ENCODE data around the gene TIE1. TPM values are rescaled to one million over a fixed set of nuclear protein-coding genes. Genes with fewer than 3 reads are reported as not detected.

Gene TIE1
- polyA plus RNA-seq, 3 donors: 0.16 TPM; not detected in 2

DNA sequence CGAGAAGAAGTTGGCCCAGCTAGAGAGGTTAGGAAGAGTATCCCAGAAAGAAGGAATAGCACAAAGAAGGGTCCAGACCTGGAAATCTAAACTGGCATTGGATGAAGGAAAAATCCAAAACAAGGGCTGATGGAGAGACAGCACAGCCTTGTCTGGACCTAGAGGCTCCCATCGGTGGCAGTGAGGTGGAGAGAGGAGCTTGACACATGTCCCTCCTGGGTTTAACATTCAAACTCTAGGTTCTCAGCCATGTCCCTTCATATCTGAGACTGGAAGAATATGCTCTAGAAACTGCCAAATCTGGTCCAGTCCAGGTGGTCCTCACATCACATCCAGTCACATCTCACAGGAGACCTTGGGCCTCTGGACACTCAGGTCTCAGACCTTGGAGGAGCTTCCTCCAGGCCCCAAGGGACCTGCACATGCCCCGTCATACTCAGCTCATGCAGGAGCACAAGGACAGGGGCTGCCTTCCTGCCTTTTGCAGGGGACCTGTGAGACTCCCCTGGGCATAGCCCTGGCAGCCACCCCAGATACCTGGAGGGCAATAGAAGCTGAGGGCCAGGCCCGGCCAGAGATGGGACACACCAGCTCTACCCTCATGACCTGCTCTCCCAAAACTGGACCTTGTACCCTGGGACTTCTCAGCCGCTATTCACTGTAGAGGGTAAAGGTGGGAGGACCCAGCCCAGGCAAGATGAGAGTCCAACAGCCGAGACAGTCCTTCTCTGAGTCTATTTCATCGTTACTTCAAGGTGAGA is 23.5 kb upstream of the TIE1 start:
- Histone ChIP-seq H3K27me3 (ENCODE audit: control insufficient read depth in 2 of 2, insufficient read depth in 2 of 2, low read length in 2 of 2) (no peaks in the 10 kb centered on the region), H3K9ac (ENCODE audit: insufficient read depth, low read length, poor library complexity, severe bottlenecking) (no peak overlapping the region), H3K79me2 (ENCODE audit: insufficient read depth, low read length) (no peaks in the 10 kb centered on the region), H3K4me3 (replicated peaks in 1 of 3; ENCODE audit: low read depth in 2 of 3, low read length in 3 of 3) (no peak overlapping the region), H3K4me2 (replicated peaks; ENCODE audit: extremely low read depth, low read length, poor library complexity, severe bottlenecking) (no peak overlapping the region), H3K27ac (ENCODE audit: low read depth in 1 of 2, low read length in 2 of 2) (no peak overlapping the region), H3K9me3 (replicated peaks in 1 of 2; ENCODE audit: control insufficient read depth in 1 of 2, insufficient read depth in 1 of 2, low read length in 2 of 2) (no peaks in the 10 kb centered on the region), H2AFZ (ENCODE audit: insufficient read depth, low read depth, low read length, poor library complexity, severe bottlenecking) (no peak overlapping the region), H3K36me3 (replicated peaks in 1 of 2; ENCODE audit: control insufficient read depth in 1 of 2, insufficient read depth in 2 of 2, low read length in 2 of 2) (no peaks in the 10 kb centered on the region), H4K20me1 (ENCODE audit: insufficient read depth, low read length) (no peaks in the 10 kb centered on the region), H3K4me1 (ENCODE audit: control insufficient read depth in 1 of 2, insufficient read depth in 2 of 2, low read length in 2 of 2) (peaks cover 10% of the 10 kb centered on the region in 2 donors)
- Mint-ChIP-seq H3K27me3 (ENCODE audit: low read depth in 3 of 3) (peaks cover 0 to 2% (median 1%) of the 10 kb centered on the region in 3 donors), H3K9me3 (peaks cover 0 to 6% (median 3%) of the 10 kb centered on the region in 7 donors), H3K36me3 (no peaks in the 10 kb centered on the region), H3K27ac (peak overlapping the region in 2 of 7 donors; percentile 10 to 38), H3K4me3 (no peak overlapping the region), H3K4me1 (peaks cover 13% of the 10 kb centered on the region)
- 84% methylated on average over 3 of the region's 7 CpGs for WGBS (ENCODE audit: insufficient coverage)
- TF ChIP-seq, protein P1, sequence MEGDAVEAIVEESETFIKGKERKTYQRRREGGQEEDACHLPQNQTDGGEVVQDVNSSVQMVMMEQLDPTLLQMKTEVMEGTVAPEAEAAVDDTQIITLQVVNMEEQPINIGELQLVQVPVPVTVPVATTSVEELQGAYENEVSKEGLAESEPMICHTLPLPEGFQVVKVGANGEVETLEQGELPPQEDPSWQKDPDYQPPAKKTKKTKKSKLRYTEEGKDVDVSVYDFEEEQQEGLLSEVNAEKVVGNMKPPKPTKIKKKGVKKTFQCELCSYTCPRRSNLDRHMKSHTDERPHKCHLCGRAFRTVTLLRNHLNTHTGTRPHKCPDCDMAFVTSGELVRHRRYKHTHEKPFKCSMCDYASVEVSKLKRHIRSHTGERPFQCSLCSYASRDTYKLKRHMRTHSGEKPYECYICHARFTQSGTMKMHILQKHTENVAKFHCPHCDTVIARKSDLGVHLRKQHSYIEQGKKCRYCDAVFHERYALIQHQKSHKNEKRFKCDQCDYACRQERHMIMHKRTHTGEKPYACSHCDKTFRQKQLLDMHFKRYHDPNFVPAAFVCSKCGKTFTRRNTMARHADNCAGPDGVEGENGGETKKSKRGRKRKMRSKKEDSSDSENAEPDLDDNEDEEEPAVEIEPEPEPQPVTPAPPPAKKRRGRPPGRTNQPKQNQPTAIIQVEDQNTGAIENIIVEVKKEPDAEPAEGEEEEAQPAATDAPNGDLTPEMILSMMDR (IDR thresholded peaks at IDR 0.05): no peak
- no peak for DNase-seq
- intact Hi-C loops (cut with micrococcal nuclease): no loop called here

DNA sequence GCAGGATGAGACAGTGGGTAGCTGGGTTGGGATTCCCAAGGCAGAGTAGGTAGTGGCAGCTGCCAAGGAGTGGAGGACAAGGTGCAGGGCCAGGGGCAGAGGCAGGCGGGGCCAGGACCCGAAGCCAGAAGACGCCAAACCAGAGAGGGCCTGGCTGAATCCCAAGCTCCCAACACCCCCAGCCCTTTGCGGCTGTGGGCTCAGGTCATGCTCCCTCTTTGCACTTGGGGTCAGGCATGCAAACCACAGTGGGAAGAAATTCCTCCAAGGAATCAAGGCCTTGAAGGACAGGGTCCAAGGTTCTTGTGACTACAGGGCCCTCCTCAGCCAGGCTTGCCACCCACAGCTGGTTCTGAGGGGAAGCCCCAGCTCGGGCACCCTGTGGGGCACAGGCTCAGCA is 21.6 kb upstream of the TIE1 start:
- TF ChIP-seq, protein P1 (IDR thresholded peaks at IDR 0.05): no peak
- no peaks in the 10 kb centered on the region for H3K36me3 Mint-ChIP-seq
- peaks cover 0 to 3% (median 2%) of the 10 kb centered on the region in 3 donors for H3K27me3 Mint-ChIP-seq (ENCODE audit: low read depth in 3 of 3)
- H4K20me1 ChIP-seq (ENCODE audit: insufficient read depth, low read length): no peaks in the 10 kb centered on the region
- H3K4me1 ChIP-seq (ENCODE audit: control insufficient read depth in 1 of 2, insufficient read depth in 2 of 2, low read length in 2 of 2): peaks cover 8% of the 10 kb centered on the region in 2 donors
- H3K4me1 Mint-ChIP-seq: peaks cover 11% of the 10 kb centered on the region
- no peak overlapping the region for H3K9ac ChIP-seq (ENCODE audit: insufficient read depth, low read length, poor library complexity, severe bottlenecking)
- WGBS (ENCODE audit: insufficient coverage): 96% methylated on average over 4 of the region's 5 CpGs
- H3K27ac ChIP-seq (ENCODE audit: low read depth in 1 of 2, low read length in 2 of 2): no peak overlapping the region
- intact Hi-C loops (cut with micrococcal nuclease): no loop called here
- no peak overlapping the region for H2AFZ ChIP-seq (ENCODE audit: insufficient read depth, low read depth, low read length, poor library complexity, severe bottlenecking)
- no peak overlapping the region for H3K4me2 ChIP-seq (replicated peaks; ENCODE audit: extremely low read depth, low read length, poor library complexity, severe bottlenecking)
- H3K79me2 ChIP-seq (ENCODE audit: insufficient read depth, low read length): no peaks in the 10 kb centered on the region
- no peak overlapping the region for H3K4me3 ChIP-seq (replicated peaks in 1 of 3; ENCODE audit: low read depth in 2 of 3, low read length in 3 of 3)
- H3K27me3 ChIP-seq (ENCODE audit: control insufficient read depth in 2 of 2, insufficient read depth in 2 of 2, low read length in 2 of 2): no peaks in the 10 kb centered on the region
- no peak for DNase-seq
- H3K27ac Mint-ChIP-seq: no peak overlapping the region
- H3K4me3 Mint-ChIP-seq: no peak overlapping the region
- H3K9me3 ChIP-seq (replicated peaks in 1 of 2; ENCODE audit: control insufficient read depth in 1 of 2, insufficient read depth in 1 of 2, low read length in 2 of 2): no peaks in the 10 kb centered on the region
- H3K9me3 Mint-ChIP-seq: peaks cover 0 to 3% (median 1%) of the 10 kb centered on the region in 7 donors
- H3K36me3 ChIP-seq (replicated peaks in 1 of 2; ENCODE audit: control insufficient read depth in 1 of 2, insufficient read depth in 2 of 2, low read length in 2 of 2): no peaks in the 10 kb centered on the region

Data from CD14-positive monocyte (primary cell).